ENCODE measurements around the gene NLRP9.

DNA sequence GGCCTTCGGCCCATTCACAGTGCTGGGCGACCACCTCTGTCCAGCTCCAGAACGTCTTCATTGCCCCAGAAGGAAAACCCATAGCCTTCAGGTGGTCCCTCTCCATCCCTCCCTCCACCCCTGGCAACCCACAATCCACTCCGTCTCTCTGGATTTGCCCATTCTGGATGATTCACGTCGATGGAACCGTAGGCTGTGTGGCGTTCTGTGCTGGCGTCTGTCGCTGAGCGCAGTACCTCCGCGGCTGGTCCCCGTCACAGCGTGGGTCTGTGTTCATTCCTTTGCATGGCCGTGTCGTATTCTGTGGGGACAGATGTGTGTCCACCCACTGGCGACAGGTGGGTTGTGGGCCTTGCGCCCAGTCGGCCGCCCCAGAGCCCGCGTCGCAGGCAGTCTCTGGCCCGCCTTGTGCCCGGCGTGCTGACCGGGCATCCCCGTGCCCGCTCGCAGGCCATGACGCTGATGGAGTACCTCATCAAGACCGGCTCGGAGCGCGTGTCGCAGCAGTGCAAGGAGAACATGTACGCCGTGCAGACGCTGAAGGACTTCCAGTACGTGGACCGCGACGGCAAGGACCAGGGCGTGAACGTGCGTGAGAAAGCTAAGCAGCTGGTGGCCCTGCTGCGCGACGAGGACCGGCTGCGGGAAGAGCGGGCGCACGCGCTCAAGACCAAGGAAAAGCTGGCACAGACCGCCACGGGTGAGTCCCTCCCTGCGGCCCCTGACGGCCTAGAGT, 53.1 kb downstream of the NLRP9 start:
- no peak for TF ChIP-seq EZH2 (IDR thresholded peaks at IDR 0.05; ENCODE audit: low read length, missing control alignments)
- TF ChIP-seq, protein P1, sequence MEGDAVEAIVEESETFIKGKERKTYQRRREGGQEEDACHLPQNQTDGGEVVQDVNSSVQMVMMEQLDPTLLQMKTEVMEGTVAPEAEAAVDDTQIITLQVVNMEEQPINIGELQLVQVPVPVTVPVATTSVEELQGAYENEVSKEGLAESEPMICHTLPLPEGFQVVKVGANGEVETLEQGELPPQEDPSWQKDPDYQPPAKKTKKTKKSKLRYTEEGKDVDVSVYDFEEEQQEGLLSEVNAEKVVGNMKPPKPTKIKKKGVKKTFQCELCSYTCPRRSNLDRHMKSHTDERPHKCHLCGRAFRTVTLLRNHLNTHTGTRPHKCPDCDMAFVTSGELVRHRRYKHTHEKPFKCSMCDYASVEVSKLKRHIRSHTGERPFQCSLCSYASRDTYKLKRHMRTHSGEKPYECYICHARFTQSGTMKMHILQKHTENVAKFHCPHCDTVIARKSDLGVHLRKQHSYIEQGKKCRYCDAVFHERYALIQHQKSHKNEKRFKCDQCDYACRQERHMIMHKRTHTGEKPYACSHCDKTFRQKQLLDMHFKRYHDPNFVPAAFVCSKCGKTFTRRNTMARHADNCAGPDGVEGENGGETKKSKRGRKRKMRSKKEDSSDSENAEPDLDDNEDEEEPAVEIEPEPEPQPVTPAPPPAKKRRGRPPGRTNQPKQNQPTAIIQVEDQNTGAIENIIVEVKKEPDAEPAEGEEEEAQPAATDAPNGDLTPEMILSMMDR (conservative IDR thresholded peaks at IDR 0.05 in 1 of 2, IDR thresholded peaks at IDR 0.05 in 1 of 2; ENCODE audit: low read depth in 1 of 2, low read length in 2 of 2) = no peak

Data from fibroblast of lung (primary cell).